Thyroid gland (tissue), 4 donors: Measurements from ENCODE around the gene MTHFR.

Source experiments
- POLR2A ChIP-seq, 2 donors: fragments of 450-650 bp; IDR thresholded peaks; one replicate each; pipeline ENCODE4 v1.6.1; 2017; ENCODE audit warnings: antibody characterized with exemption in 2 of 2, mild to moderate bottlenecking in 2 of 2, moderate library complexity in 1 of 2
- TF ChIP-seq, protein P1 (sequence below), 6 experiments: fragments of 200-600 bp in 3 of 6; fragments of 450-650 bp in 3 of 6; sonication (generic) in 3 of 6; IDR thresholded peaks; one replicate each; pipeline ENCODE4 v1.5.1; 2016 to 2019; ENCODE audit warnings: antibody characterized with exemption in 6 of 6, mild to moderate bottlenecking in 2 of 6, inconsistent platforms in 1 of 6, moderate library complexity in 1 of 6

DNA sequence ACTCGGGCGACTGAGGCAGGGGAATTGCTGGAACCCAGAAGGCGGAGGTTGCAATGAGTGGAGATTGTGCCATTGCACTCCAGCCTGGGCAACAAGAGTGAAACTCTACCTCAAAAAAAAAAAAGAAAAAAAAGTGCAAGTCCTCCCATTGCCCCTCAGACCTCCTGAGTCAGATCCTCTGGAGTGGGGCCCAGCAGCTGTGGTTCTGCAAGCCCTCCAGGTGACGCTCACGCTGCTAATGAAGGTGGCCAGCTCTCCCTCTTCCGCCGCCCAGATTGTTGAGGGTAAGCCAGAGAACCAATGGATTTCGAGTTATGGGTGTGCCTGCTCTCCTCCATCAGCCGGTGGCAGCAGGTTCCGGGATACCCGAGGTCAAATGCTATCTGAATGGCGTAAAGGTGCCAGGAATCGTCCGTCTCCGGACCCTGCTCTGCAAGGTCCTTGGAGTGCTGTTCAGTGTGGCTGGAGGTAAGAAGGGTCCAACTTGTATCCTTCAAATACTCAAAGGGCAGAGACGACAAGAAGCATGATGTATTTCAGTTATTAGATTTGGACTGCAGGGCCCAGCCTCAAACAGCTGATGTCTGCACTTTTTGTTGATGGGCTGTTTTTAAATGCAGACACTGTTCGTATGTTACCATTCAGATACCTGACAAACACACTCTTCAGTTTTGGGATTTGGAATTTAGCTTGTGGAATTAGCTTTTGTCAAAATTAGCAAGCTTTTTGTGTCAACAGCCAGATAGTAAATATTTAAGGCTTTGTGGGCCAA is 17.8 kb upstream of the MTHFR start:
- TF ChIP-seq, protein P1, sequence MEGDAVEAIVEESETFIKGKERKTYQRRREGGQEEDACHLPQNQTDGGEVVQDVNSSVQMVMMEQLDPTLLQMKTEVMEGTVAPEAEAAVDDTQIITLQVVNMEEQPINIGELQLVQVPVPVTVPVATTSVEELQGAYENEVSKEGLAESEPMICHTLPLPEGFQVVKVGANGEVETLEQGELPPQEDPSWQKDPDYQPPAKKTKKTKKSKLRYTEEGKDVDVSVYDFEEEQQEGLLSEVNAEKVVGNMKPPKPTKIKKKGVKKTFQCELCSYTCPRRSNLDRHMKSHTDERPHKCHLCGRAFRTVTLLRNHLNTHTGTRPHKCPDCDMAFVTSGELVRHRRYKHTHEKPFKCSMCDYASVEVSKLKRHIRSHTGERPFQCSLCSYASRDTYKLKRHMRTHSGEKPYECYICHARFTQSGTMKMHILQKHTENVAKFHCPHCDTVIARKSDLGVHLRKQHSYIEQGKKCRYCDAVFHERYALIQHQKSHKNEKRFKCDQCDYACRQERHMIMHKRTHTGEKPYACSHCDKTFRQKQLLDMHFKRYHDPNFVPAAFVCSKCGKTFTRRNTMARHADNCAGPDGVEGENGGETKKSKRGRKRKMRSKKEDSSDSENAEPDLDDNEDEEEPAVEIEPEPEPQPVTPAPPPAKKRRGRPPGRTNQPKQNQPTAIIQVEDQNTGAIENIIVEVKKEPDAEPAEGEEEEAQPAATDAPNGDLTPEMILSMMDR (IDR thresholded peaks at IDR 0.05), result no peak
- TF ChIP-seq POLR2A (IDR thresholded peaks at IDR 0.05), result no peak
